ENCODE results near the gene MAP1LC3C. TPM values are rescaled to one million over a fixed set of nuclear protein-coding genes. Genes with fewer than 3 reads are reported as not detected.

Gene MAP1LC3C
- total RNA-seq, 1 donor from 2014 or later = 14.2 TPM

- H3K9me3 ChIP-seq = no peaks in the 10 kb centered on the region
- H3K27me3 ChIP-seq = no peaks in the 10 kb centered on the region
- no peak overlapping the region for H3K4me3 ChIP-seq
- TF ChIP-seq CTCF (IDR thresholded peaks at IDR 0.05) = no peak
- no peak for ATAC-seq
- DNase-seq = no peak
- no peak overlapping the region for H3K27ac ChIP-seq
- no peaks in the 10 kb centered on the region for H3K36me3 ChIP-seq
- no peaks in the 10 kb centered on the region for H3K4me1 ChIP-seq
- intact Hi-C loops (cut with DNase I) = no loop called here
These were observed 22.7 kb downstream of the MAP1LC3C start for GRCh38 chr1:241976229-241976628.

GRCh38 chr1:241972703-241973369, 26.1 kb downstream of the MAP1LC3C start:
- H3K9me3 ChIP-seq = no peaks in the 10 kb centered on the region
- DNase-seq = no peak
- no peaks in the 10 kb centered on the region for H3K36me3 ChIP-seq
- no peak for TF ChIP-seq CTCF (IDR thresholded peaks at IDR 0.05)
- no peak overlapping the region for H3K27ac ChIP-seq
- intact Hi-C loops (cut with DNase I) = no loop called here
- no peak overlapping the region for H3K4me3 ChIP-seq
- no peak for ATAC-seq
- H3K4me1 ChIP-seq = peaks cover 3% of the 10 kb centered on the region
- H3K27me3 ChIP-seq = no peaks in the 10 kb centered on the region

GRCh38 chr1:241968611-241969010, 30.3 kb downstream of the MAP1LC3C start:
- Histone ChIP-seq H3K4me3 (no peak overlapping the region), H3K27me3 (no peaks in the 10 kb centered on the region), H3K36me3 (no peaks in the 10 kb centered on the region), H3K27ac (no peak overlapping the region), H3K4me1 (peaks cover 4% of the 10 kb centered on the region), H3K9me3 (no peaks in the 10 kb centered on the region)
- DNase-seq (no peak), ATAC-seq (no peak)
- TF ChIP-seq CTCF (IDR thresholded peaks at IDR 0.05) = no peak
- intact Hi-C loops (cut with DNase I) = no loop called here

DNA sequence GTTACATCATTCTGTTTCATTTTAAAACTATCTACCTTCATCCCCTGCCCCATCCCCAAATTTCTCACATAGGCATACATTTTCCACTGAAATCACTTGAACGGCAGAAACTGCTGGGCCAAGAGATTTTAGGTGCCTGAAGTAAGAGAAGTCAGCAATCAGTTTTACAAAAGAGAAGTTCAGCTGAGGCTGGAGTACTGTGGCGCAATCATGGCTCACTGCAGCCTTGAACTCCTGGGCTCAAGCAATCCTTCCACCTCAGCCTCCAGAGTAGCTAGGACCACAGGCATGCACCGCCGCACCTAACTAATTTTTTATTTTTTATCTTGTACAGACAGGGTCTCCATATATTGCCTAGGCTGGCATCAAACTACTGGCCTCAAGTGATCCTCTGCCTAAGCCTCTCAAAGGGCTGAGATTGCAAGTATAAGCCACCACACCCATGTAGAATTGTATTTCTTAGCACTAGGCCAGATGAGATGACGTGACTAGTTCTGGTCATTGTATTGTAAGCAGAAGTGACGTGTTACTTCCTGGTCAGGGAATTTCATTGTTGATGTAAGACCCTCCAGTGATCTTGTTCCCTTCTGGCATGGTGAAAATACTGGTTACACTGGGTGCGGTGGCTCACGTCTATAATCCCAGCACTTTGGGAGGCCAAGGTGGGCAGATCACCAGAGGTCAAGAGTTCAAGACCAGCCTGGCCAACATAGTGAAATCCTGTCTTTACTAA, 34.2 kb downstream of the MAP1LC3C start:
- TF ChIP-seq CTCF (IDR thresholded peaks at IDR 0.05) = no peak
- Histone ChIP-seq H3K27ac (no peak overlapping the region), H3K4me3 (no peak overlapping the region), H3K36me3 (no peaks in the 10 kb centered on the region), H3K4me1 (peaks cover 4% of the 10 kb centered on the region), H3K27me3 (no peaks in the 10 kb centered on the region), H3K9me3 (no peaks in the 10 kb centered on the region)
- intact Hi-C loops (cut with DNase I) = no loop called here
- peak; percentile 65 for ATAC-seq
- no peak for DNase-seq

GRCh38 chr1:241963722-241964121, 35.2 kb downstream of the MAP1LC3C start:
- DNase-seq = no peak
- Histone ChIP-seq H3K4me3 (no peak overlapping the region), H3K4me1 (peaks cover 4% of the 10 kb centered on the region), H3K9me3 (no peaks in the 10 kb centered on the region), H3K27me3 (no peaks in the 10 kb centered on the region), H3K36me3 (no peaks in the 10 kb centered on the region), H3K27ac (no peak overlapping the region)
- ATAC-seq = peak; percentile 20
- intact Hi-C loops (cut with DNase I) = no loop called here
- TF ChIP-seq CTCF (IDR thresholded peaks at IDR 0.05) = no peak

Data from upper lobe of right lung (tissue), 1 donor.